HG03097 (cell line): Measurements from ENCODE around the gene GHRL.
A peak's percentile ranks its signal among the peaks of the same experiment; 100 is the strongest.

Experiments used
- ATAC-seq: cut with Tn5 transposase; IDR thresholded peaks from one replicate; pipeline ENCODE4 v1.9.1; 2021; ENCODE audit not compliant: unreplicated experiment, low FRiP score

The GHRL gene

DNA sequence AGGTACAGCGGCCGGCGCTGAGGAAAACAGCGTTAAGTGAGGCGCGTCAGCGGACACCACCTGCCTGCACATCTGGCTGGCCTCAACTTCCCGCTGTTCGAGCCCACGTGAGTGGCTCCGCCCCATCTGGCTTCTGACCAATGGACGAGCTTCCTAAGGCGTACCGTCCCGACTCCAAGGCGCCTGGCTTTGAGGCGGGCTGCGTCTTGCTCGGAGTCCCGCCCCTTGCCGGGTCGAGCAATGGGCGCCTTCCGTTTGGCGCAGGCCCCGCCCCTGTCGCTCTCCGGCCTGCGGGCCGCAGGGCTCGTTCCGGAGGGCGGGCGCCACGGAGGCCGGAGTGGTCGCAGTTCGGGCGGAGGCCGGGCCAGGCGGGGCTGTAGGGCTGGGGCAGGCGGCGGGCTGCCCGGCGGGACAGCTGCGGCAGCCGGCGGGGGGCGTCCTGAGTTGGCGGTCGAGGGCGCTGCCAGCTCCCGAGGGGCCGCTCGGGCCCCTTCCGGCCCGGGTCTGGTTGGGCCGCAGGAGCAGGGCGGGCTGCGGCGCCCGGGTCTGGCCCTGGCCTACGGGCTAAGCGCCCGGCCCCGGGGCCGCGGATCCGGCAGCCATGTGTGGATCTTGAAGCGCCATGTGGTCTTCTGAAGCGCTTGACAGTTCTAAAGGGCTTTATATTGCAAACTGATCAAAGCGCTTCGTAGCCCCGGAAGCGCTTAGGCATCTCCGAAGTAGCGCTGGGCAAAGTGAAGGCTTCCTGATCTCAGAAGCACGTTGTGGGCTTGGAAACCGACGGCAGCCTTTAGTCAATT lies 44.4 kb downstream of the GHRL start, which contains the start of gene TATDN2:
Gene TATDN2 (plus strand): TSS at position 276 of the 800 bp plus-strand sequence. CDS start 742 bp downstream, outside the sequence.
- ATAC-seq: peak; percentile 92

GRCh38 chr3:10247679-10248183 lies 45.0 kb downstream of the GHRL start:
- ATAC-seq: no peak

GRCh38 chr3:10245081-10245712 lies 47.5 kb downstream of the GHRL start:
- ATAC-seq: no peak

- no peak for ATAC-seq
These were observed 48.7 kb downstream of the GHRL start for GRCh38 chr3:10244009-10244408.

- no peak for ATAC-seq
These were observed 50.3 kb downstream of the GHRL start for GRCh38 chr3:10242182-10243065.

- ATAC-seq: no peak
These were observed 51.9 kb downstream of the GHRL start for GRCh38 chr3:10240799-10241198.

DNA sequence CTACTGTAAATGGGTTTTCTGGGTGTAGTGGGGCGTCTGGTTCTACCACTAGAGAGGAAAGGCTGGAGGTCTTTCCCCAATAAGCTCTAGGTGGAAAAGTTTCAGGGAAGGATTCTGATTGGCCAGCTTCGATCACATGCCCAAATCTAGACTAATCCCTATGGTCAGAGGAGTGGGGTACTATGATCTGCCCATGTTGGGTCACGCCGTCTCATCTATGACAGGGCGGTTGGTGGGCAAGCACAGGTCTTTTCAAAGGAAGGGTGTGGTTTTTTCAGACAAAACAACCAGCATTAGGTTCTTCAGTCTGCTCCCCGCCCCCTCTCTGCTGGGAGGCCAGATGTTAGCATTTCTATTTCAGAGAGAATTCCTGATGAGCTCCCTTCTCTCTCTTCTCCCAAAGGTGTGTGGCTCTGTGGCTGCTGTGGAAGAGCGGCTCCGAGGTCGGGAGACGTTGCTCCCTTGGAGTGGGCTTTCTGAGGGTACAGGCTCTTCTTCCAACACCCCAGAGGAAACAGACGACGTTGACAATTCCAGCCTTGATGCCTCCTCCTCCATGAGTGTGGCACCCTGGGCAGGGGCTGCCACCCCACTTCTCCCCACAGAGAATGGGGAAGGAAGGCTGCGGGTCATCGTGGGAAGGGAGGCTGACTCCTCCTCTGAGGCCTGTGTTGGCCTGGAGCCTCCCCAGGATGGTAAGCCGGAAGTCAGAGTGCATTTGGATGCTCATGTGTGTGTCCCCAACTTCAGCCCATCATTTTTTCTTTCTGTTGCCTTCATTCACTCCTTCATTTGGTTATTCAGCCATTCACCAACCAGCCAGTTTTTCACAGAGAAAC lies 54.2 kb downstream of the GHRL start:
- ATAC-seq: no peak
